Stimulated activated CD8-positive, alpha-beta memory T cell treated with anti-CD3 and anti-CD28 coated beads, Interleukin-15, amount 100 ng/mL, for 4 hours (primary cell): ENCODE results near the gene MTERF2.

Experiments used
- DNase-seq, 2 donors: peaks; one replicate each; pipeline ENCODE4 v3.0.0-alpha.2; 2020; ENCODE audit warnings: low read depth in 2 of 2

MTERF2 gene

GRCh38 chr12:106954462-106955376 lies 32.2 kb downstream of the MTERF2 start:
- DNase-seq = no peak

DNA sequence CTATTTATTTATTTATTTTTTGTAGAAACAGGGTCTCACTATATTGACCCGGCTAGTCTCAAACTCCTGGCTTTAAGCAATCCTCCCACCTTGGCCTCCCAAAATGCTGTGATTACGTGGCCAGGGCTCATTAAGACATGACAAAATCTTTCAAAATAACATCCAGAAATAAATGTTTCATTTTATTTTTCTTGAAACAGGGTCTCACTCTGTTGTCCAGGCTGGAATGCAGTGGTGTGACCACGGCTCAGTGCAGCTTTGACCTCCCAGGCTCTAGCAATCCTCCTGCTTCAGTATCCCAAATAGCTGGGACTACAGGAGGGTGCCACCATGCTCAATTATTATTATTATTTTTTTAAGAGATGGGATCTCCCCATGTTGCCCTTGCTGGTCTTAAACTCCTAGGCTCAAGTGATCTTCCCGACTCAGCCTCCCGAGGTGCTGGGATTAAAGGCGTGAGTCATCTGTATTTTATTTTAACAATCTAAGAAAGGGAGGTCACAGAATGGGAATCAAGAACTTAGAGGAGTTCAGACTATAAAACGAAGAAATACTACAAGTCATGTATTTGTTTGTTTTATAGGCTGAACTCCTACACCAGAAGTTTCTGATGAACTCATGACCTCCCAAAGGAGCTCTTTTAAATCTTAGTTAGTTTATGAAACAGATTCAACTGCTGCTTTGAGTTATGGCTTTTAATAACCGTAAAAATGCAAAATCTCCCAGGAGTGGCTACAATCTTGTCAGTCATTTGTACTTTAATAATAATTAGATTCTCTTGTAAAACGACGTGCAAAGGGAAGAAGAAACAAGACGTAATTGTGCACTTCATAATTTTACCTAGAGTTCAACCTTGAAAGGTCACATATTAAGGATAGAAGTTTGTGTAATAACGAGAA lies 33.3 kb downstream of the MTERF2 start:
- no peak for DNase-seq

GRCh38 chr12:106950591-106950990 lies 36.4 kb downstream of the MTERF2 start:
- DNase-seq = no peak

DNA sequence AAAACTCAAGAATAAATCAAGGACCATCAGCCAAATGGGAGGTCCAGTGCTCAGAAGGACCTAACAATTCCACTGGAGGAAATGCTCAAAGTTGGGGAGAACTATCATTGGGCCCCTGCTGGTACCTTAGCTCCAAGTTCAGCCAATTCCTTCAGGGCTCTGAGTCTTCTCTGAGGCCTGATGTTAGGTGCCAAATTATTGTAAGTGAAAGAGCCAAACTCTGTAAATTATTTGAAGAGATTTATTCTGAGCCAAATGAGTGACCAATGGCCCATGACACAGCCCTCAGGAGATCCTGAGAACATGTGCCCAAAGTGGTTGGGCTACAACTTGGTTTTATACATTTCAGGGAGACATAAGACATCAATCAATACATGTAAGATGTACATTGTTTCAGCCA lies 39.5 kb downstream of the MTERF2 start:
- no peak for DNase-seq

DNA sequence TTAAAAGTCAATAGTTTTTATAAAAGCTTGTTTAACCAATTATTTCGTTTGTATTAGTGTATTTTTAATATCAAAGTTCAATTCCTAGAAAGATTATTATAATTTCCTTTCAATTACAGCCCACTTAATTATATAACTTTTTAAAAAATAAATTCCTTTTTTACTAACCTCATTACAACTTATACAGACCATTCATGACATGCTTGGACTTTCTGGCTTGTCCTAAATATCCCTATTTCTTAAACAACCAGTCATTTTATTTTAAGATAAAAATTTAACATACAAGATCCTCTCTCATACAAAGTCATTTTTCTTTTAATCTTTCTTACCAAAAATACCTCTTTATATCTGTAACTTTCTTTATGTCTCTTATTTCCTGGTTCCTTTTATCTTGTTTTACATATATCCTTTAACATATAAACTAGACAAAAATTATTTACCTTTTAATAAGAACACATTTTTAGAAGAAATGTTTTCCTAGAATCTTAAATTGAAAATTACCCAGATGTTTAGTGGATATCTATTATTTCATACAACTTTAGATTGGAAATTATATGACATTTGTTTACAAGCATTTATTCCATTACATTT lies 41.6 kb downstream of the MTERF2 start:
- DNase-seq = no peak

- DNase-seq = no peak
Observed at GRCh38 chr12:106942775-106943174, 44.2 kb downstream of the MTERF2 start.

- DNase-seq = no peak
Observed at GRCh38 chr12:106941481-106942156, 45.3 kb downstream of the MTERF2 start.

DNA sequence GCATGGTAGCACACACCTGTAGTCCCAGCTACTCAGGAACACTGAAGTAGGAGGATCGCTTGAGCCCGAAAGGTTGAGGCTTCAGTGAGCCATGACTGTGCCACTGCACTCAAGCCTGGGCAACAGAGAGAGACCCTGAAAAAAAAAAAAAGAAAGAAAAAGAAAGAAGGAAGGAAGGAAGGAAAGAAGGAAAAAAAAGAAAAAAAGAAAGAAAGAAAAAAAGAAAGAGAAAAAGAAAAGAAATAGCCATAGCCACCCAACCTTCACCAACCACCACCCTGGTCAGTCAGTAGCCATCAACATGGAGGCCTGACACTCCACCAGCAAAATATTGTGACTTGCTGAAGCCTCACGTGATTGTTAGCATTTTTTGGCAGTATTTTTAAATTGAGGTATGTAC lies 52.7 kb downstream of the MTERF2 start:
- DNase-seq = no peak
